ENCODE data around the gene GABRE.

Gene GABRE, protein sequence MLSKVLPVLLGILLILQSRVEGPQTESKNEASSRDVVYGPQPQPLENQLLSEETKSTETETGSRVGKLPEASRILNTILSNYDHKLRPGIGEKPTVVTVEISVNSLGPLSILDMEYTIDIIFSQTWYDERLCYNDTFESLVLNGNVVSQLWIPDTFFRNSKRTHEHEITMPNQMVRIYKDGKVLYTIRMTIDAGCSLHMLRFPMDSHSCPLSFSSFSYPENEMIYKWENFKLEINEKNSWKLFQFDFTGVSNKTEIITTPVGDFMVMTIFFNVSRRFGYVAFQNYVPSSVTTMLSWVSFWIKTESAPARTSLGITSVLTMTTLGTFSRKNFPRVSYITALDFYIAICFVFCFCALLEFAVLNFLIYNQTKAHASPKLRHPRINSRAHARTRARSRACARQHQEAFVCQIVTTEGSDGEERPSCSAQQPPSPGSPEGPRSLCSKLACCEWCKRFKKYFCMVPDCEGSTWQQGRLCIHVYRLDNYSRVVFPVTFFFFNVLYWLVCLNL

GRCh38 chrX:151974336-151975227 lies at the start of gene GABRE:
TSS of gene GABRE (minus strand) at chrX:151974676. CDS start at chrX:151974625, 51 bp downstream.
- Mint-ChIP-seq H3K9me3 (no peaks in the 10 kb centered on the region), H3K4me3 (no peak within 1 kb of the TSS), H3K36me3 (no peaks in the 10 kb centered on the region), H3K27me3 (peaks cover 13% of the 10 kb centered on the region), H3K4me1 (no peaks in the 10 kb centered on the region), H3K27ac (no peak within 1 kb of the TSS)

GRCh38 chrX:152020888-152021287 lies 46.4 kb upstream of the GABRE start:
- Mint-ChIP-seq H3K27ac (no peak overlapping the region), H3K9me3 (no peaks in the 10 kb centered on the region), H3K36me3 (no peaks in the 10 kb centered on the region), H3K4me3 (no peak overlapping the region), H3K27me3 (no peaks in the 10 kb centered on the region), H3K4me1 (no peaks in the 10 kb centered on the region)

DNA sequence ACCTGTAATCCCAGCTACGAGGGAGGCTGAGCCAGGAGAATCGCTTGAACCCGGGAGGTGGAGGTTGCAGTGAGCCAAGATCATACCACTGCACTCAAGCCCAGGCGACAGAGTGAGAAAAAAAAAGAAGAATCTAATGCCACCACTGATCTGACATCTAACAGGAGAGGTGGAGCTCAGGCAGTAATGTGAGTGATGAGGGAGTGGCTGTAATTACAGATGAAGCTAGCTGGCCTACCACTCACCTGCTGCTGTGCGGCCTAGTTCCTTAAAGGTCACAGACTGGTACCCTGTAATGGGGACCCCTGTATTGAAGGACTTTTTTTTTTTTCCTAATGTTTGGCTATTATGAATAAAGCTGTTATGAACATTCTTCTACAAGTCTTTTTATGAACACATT lies 25.3 kb upstream of the GABRE start:
- Mint-ChIP-seq H3K9me3 (no peaks in the 10 kb centered on the region), H3K27ac (no peak overlapping the region), H3K36me3 (no peaks in the 10 kb centered on the region), H3K4me3 (no peak overlapping the region), H3K27me3 (no peaks in the 10 kb centered on the region), H3K4me1 (no peaks in the 10 kb centered on the region)

DNA sequence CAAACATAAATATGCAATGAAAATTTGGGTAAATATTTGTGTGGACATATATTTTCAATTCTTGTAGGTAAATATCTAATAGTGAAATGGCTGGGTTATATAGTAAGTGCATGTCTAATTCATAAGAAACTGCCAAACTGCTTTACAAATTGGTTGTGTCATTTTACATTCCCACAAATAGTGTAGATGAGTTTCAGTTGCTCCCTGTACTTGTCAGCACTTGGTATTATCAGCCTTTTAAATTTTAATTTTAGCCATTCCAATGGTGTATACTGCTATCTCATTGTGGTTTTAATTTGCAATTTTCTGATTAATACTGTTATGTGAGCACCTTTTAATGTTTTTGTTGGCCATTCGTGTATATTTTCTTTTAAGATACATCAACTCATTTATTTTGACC lies 23.1 kb upstream of the GABRE start:
- H3K27ac Mint-ChIP-seq = no peak overlapping the region
- H3K4me3 Mint-ChIP-seq = no peak overlapping the region
- H3K36me3 Mint-ChIP-seq = no peaks in the 10 kb centered on the region
- H3K9me3 Mint-ChIP-seq = no peaks in the 10 kb centered on the region
- H3K4me1 Mint-ChIP-seq = no peaks in the 10 kb centered on the region
- H3K27me3 Mint-ChIP-seq = no peaks in the 10 kb centered on the region

- no peaks in the 10 kb centered on the region for H3K27me3 Mint-ChIP-seq
- no peaks in the 10 kb centered on the region for H3K36me3 Mint-ChIP-seq
- no peak overlapping the region for H3K27ac Mint-ChIP-seq
- H3K4me1 Mint-ChIP-seq = no peaks in the 10 kb centered on the region
- H3K9me3 Mint-ChIP-seq = no peaks in the 10 kb centered on the region
- H3K4me3 Mint-ChIP-seq = no peak overlapping the region
These were observed 21.9 kb upstream of the GABRE start for GRCh38 chrX:151996347-151996746.

DNA sequence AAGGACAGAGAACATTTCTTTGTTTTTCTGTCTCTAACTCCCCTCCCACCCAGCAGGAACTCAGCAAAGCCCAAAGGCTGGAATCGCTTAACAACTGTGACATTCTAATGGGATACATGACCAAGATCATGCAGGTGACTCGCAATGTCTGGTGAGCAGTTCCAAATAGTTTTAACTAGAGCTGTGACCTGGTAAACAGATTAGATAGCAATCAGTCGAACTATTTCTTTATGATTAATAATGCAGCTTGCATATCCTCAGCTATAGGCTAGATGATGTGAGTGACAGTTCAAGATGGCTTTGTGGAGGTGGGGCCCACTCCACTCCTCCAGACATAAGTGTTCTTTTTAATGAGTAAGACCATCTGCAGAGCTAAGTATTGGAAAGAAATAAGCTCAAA lies 20.0 kb upstream of the GABRE start:
- no peak overlapping the region for H3K4me3 Mint-ChIP-seq
- no peak overlapping the region for H3K27ac Mint-ChIP-seq
- H3K9me3 Mint-ChIP-seq = no peaks in the 10 kb centered on the region
- H3K4me1 Mint-ChIP-seq = no peaks in the 10 kb centered on the region
- no peaks in the 10 kb centered on the region for H3K27me3 Mint-ChIP-seq
- no peaks in the 10 kb centered on the region for H3K36me3 Mint-ChIP-seq

GRCh38 chrX:151988706-151989299 lies 14.3 kb upstream of the GABRE start:
- Mint-ChIP-seq H3K4me1 (no peaks in the 10 kb centered on the region), H3K9me3 (peaks cover 4% of the 10 kb centered on the region), H3K4me3 (no peak overlapping the region), H3K36me3 (no peaks in the 10 kb centered on the region), H3K27ac (no peak overlapping the region), H3K27me3 (peaks cover 2% of the 10 kb centered on the region)

DNA sequence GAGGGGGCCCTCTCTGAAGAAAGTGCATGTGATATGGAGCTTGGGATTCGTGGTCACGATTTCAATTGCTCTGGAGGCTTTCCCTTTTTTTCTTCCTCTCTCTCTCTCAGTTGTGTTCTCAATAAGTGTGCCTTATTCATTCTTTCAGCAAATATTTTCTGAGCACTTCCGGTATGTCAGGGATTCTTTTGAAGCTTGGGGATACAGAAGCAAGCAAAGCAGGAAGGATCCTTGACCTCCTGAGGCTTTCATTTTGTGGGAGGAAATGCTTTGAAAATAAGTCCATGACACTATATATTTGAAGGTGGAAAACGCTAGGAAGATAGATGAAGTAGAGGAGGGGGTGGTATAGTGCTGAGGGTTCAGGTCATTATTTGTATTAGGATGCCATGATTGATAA lies 12.6 kb upstream of the GABRE start:
- H3K9me3 Mint-ChIP-seq = peaks cover 4% of the 10 kb centered on the region
- no peaks in the 10 kb centered on the region for H3K36me3 Mint-ChIP-seq
- H3K27me3 Mint-ChIP-seq = peaks cover 2% of the 10 kb centered on the region
- no peak overlapping the region for H3K4me3 Mint-ChIP-seq
- no peak overlapping the region for H3K27ac Mint-ChIP-seq
- H3K4me1 Mint-ChIP-seq = no peaks in the 10 kb centered on the region

GRCh38 chrX:151985955-151986354 lies 11.5 kb upstream of the GABRE start:
- H3K4me1 Mint-ChIP-seq = no peaks in the 10 kb centered on the region
- no peak overlapping the region for H3K4me3 Mint-ChIP-seq
- peaks cover 2% of the 10 kb centered on the region for H3K27me3 Mint-ChIP-seq
- H3K27ac Mint-ChIP-seq = no peak overlapping the region
- H3K9me3 Mint-ChIP-seq = peaks cover 4% of the 10 kb centered on the region
- H3K36me3 Mint-ChIP-seq = no peaks in the 10 kb centered on the region

DNA sequence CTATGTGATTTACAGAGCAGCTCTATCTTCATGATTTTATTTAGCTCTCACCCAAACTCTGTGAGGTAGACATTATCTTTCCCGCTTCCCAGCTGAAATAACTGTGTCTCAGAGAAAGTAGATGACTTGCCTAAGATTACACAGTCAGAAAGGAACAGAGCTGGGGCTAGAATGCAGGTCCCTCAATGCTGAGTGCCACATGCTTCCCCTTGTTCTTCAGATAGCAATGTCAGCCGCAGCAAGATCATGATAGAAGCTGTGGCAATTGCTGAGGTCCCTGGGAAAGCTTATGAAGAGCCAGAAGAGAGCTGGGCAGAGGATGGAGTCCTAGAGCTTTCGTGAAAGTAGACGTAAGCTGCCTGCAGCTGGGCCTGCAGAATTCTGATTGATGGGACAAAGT lies 11.1 kb upstream of the GABRE start:
- Mint-ChIP-seq H3K4me3 (no peak overlapping the region), H3K9me3 (peaks cover 4% of the 10 kb centered on the region), H3K4me1 (no peaks in the 10 kb centered on the region), H3K27ac (no peak overlapping the region), H3K36me3 (no peaks in the 10 kb centered on the region), H3K27me3 (peaks cover 2% of the 10 kb centered on the region)

DNA sequence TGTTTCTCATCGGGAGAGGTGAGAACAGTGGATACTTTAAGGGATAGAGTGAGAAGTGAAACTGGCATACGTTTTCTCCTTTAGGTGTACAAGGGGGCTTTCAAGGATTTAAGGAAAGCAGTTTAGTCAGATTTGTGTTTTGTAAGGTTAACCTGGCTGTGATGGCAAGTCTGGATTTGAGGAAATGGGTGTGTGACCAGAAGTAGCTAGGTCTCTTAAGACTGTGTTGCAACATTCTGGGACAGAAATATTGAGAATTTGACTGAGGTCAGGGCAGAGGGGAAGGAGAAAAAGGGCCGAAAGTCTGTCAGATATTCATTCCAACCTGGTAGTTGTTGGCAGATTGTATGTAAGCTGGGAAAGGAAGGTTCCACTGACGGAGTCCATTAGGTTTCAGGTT lies 10.4 kb upstream of the GABRE start:
- Mint-ChIP-seq H3K4me3 (no peak overlapping the region), H3K9me3 (peaks cover 4% of the 10 kb centered on the region), H3K27me3 (peaks cover 2% of the 10 kb centered on the region), H3K27ac (no peak overlapping the region), H3K4me1 (no peaks in the 10 kb centered on the region), H3K36me3 (no peaks in the 10 kb centered on the region)

DNA sequence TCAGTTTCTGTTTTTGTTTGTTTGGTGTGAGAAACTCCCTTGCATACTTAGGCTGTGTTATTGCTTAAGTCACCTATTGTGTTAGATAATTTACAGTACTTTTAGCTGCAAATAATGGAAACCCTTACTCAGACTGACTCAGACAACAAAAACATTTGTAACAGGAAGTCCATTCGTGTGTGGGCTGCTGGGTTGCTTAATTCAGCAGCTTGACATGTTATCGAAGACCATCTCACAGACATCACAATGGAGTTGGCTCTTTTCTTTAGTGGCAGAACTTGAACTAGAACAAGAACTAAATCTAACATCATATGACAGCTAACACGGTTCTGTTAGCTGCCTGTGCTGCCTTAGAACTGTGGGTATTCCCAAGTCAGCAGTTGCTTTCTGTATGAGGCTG lies 9.9 kb upstream of the GABRE start:
- no peak overlapping the region for H3K27ac Mint-ChIP-seq
- H3K36me3 Mint-ChIP-seq = no peaks in the 10 kb centered on the region
- peaks cover 2% of the 10 kb centered on the region for H3K27me3 Mint-ChIP-seq
- H3K4me1 Mint-ChIP-seq = no peaks in the 10 kb centered on the region
- H3K9me3 Mint-ChIP-seq = peaks cover 4% of the 10 kb centered on the region
- H3K4me3 Mint-ChIP-seq = no peak overlapping the region

DNA sequence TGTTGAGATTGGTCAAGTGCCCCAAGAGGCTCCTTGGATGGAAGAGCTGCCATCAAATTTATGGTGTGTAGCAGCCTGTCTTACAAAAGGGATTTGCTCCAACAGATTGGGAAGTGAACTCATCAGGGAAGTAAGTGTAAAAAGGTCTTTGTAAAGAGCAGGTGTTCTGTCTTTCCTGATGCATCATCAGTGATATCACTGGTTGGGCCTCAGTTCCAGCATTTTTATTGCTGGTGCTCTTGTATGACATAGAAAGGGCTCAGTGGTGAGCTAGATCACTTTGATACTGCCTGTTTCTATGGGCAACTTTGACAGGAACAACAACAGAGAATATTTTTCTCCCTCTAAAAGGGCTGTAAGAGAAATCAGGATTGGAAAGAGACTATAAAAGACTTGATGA lies 8.7 kb upstream of the GABRE start:
- H3K4me3 Mint-ChIP-seq = no peak overlapping the region
- no peaks in the 10 kb centered on the region for H3K36me3 Mint-ChIP-seq
- no peak overlapping the region for H3K27ac Mint-ChIP-seq
- H3K27me3 Mint-ChIP-seq = peaks cover 2% of the 10 kb centered on the region
- H3K4me1 Mint-ChIP-seq = no peaks in the 10 kb centered on the region
- peaks cover 4% of the 10 kb centered on the region for H3K9me3 Mint-ChIP-seq

DNA sequence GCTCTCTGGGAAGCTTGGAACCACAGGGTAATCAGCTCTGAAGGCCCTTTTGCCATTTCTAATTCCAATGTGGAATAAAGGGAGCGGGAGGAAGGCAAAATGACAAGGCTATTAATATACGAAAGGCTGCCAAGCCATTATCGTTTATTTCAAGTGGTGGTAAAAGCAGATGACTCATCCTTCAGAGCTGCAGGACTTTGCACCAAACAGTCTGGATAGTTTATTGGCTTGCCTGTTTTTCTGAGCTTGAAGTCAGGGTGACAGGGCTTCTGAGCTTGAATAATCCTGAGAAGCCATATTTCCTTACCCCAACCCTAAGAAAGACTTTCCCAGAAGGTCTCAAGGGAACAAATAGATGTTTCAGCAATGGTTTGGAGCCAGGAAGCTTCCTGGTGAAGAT lies 7.7 kb upstream of the GABRE start:
- Mint-ChIP-seq H3K27ac (no peak overlapping the region), H3K4me3 (no peak overlapping the region), H3K27me3 (peaks cover 2% of the 10 kb centered on the region), H3K36me3 (no peaks in the 10 kb centered on the region), H3K9me3 (peaks cover 4% of the 10 kb centered on the region), H3K4me1 (no peaks in the 10 kb centered on the region)

DNA sequence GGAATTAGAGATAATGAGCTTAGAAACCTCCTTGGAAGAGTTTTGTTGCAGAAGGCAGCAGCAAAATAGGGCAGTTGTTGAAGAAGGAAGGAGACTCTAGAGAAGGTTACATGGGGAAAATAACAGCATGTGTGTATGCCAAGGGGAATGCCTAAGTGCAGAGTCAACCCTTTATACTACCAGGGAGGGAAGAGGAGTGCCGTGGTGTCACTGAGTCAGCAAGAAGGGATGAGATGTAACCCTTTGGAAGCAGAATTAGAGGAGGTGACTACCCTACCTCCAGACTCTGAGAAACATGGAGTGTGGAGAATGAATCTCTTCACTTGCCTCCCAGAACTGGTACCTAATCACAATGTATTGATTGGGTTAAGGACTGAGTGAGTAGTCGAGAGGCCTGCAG lies 6.7 kb upstream of the GABRE start:
- Mint-ChIP-seq H3K9me3 (peaks cover 4% of the 10 kb centered on the region), H3K4me3 (no peak overlapping the region), H3K27ac (no peak overlapping the region), H3K36me3 (no peaks in the 10 kb centered on the region), H3K4me1 (no peaks in the 10 kb centered on the region), H3K27me3 (peaks cover 3% of the 10 kb centered on the region)

- Mint-ChIP-seq H3K9me3 (no peaks in the 10 kb centered on the region), H3K36me3 (no peaks in the 10 kb centered on the region), H3K27ac (no peak overlapping the region), H3K4me1 (no peaks in the 10 kb centered on the region), H3K4me3 (no peak overlapping the region), H3K27me3 (peaks cover 12% of the 10 kb centered on the region)
These were observed 3.4 kb upstream of the GABRE start for GRCh38 chrX:151977923-151978322.
